ENCODE measurements around the gene CD52. TPM values are rescaled to one million over a fixed set of nuclear protein-coding genes. Genes with fewer than 3 reads are reported as not detected.

The CD52 gene
- total RNA-seq, 4 donors from 2014 or later: 4.8 TPM; not detected in 3

DNA sequence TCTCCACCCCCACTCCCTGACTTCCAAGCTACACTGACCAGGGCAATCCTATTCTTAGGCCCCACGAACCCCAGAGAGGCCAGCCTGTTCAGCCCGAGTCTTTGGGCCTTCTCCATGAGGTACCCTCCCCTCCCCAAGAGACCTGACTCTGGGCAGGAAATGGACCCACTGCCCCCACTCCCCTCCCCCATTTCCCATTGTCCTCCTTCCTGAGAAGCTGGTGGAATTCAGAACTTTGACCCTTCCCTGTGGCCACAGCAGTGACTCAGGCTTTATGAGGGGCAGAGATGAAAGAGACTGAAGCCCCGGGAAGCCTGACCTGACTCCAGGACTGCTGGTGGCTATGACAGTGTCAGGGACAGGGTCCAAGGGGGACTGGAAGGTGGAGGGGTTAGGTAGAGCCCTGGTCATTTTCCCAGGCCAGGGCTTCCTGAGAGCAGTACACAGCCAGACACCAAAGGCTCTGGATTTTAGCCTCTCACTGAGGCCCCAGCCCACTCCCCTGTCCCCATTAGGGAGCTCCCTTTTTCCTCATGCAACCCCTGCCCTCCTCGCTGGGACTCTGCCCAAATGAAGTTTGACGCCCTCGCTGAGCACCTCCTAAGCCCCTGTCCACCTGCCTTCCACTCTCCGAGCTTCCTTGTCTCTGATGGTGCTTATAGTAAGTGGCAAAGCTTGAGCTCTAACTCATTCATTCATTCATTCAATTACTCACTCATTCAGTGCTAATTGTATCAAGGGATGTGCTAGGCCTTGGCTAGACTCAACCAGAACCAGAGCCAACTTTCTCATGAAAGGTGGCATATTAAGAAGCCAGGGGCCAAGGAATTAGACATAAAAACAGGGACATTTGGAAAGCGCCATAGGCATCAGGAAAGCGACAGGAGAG, 33.2 kb downstream of the CD52 start:
- no peak for DNase-seq (ENCODE audit: low spot score in 2 of 2)
- Histone ChIP-seq H3K27me3 (peaks cover 0 to 13% of the 10 kb centered on the region in 2 donors), H3K27ac (no peak overlapping the region), H3K4me3 (no peak overlapping the region), H3K4me1 (no peaks in the 10 kb centered on the region), H3K9me3 (no peaks in the 10 kb centered on the region), H3K36me3 (no peaks in the 10 kb centered on the region)
- TF ChIP-seq POLR2A (IDR thresholded peaks at IDR 0.05): no peak
- TF ChIP-seq, protein P1, sequence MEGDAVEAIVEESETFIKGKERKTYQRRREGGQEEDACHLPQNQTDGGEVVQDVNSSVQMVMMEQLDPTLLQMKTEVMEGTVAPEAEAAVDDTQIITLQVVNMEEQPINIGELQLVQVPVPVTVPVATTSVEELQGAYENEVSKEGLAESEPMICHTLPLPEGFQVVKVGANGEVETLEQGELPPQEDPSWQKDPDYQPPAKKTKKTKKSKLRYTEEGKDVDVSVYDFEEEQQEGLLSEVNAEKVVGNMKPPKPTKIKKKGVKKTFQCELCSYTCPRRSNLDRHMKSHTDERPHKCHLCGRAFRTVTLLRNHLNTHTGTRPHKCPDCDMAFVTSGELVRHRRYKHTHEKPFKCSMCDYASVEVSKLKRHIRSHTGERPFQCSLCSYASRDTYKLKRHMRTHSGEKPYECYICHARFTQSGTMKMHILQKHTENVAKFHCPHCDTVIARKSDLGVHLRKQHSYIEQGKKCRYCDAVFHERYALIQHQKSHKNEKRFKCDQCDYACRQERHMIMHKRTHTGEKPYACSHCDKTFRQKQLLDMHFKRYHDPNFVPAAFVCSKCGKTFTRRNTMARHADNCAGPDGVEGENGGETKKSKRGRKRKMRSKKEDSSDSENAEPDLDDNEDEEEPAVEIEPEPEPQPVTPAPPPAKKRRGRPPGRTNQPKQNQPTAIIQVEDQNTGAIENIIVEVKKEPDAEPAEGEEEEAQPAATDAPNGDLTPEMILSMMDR (IDR thresholded peaks at IDR 0.05): no peak
- no peak for TF ChIP-seq EP300 (IDR thresholded peaks at IDR 0.05)
- WGBS, 2 donors: 64 to 67% methylated on average over 9 of the region's 9 CpGs

DNA sequence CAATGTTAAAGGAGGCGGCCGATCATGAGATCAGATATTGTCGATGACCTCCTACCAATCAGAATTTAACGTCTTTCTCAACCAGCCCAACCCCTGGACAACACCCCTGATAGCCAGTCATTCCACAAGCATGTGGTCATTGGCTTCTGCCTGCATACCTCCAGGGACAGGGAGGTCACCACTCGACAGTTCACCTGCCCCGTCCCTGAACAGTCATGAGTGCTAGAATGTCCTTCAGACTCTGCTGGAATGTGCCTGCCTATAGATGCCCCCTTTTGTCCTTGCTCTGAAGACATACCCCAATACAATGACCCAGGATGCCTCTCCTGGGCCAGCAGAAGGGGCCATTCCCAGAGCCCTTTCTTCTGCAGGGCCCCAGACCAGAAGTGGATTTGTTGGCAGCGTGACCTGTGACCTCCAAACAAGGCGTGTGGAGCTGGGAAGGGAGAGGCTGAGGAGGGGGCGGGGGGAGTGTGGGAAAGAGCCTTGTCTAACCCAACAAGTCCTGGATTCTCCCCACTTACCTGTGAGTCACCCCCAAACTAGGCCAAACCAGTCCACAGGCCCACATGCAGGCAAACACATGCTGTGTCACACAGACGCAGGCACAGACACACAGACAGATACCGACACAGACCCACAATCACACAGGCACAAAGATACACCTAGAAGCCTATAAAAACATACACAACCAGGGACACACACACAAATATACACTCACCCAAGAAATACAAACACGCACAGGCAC, 34.0 kb downstream of the CD52 start:
- Histone ChIP-seq H3K27me3 (peaks cover 0 to 19% of the 10 kb centered on the region in 2 donors), H3K27ac (no peak overlapping the region), H3K36me3 (no peaks in the 10 kb centered on the region), H3K9me3 (no peaks in the 10 kb centered on the region), H3K4me3 (no peak overlapping the region), H3K4me1 (no peaks in the 10 kb centered on the region)
- WGBS, 2 donors: 75 to 77% methylated on average over 12 of the region's 12 CpGs
- no peak for TF ChIP-seq POLR2A (IDR thresholded peaks at IDR 0.05)
- no peak for TF ChIP-seq EP300 (IDR thresholded peaks at IDR 0.05)
- TF ChIP-seq, protein P1 (IDR thresholded peaks at IDR 0.05): no peak
- no peak for DNase-seq (ENCODE audit: low spot score in 2 of 2)

DNA sequence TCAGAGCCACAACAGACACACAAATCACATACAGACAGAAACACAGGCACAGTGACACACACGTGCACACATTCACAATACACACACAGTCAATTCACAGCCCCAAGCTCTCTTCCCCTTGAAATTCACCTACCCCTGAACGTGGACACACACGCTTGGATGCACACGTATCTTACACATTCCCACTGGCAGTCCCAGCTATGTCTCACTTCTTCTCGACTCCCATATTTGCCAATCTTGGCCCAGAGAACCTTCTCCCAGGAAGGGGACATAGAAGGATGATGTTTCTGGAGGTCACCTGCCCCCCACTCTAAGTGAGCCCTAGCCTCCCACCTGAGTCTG, 34.6 kb downstream of the CD52 start:
- Histone ChIP-seq H3K27ac (no peak overlapping the region), H3K4me1 (no peaks in the 10 kb centered on the region), H3K36me3 (no peaks in the 10 kb centered on the region), H3K9me3 (no peaks in the 10 kb centered on the region), H3K27me3 (peaks cover 0 to 24% of the 10 kb centered on the region in 2 donors), H3K4me3 (no peak overlapping the region)
- TF ChIP-seq POLR2A (IDR thresholded peaks at IDR 0.05) (no peak), EP300 (IDR thresholded peaks at IDR 0.05) (no peak)
- TF ChIP-seq, protein P1 (IDR thresholded peaks at IDR 0.05): no peak
- no peak for DNase-seq (ENCODE audit: low spot score in 2 of 2)
- WGBS, 2 donors: 72 to 81% methylated on average over 5 of the region's 5 CpGs

DNA sequence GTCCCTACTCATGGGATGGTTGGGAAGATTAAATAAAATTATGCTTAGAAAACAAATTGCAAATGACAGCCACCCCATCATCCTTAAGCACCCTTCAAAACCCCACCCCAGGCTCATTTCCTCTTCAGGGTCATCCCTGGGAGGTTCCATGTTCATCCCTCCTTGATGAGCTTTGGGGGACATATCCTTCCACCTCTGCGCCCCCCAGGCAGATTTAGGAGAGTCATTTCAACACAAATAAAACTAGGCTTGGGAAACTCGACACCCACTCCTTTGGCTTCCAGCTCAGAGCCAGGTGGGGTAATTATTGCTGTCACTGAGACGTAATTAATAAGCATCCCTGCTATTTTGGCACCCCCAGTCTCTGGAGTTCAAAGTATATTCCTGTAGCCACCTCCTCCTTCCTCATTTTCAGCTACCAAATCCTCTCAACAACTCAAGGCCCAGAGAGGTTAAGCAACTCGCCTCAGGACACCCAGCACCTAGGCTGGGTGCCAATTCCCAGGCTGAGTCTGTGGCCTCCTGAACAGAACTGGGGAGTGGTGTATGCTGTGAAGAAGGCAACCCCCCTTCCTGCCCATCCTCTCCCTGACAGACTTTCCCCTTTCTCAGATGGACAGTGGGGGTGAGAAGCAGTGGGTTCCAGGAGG, 35.6 kb downstream of the CD52 start:
- no peaks in the 10 kb centered on the region for H3K36me3 ChIP-seq
- no peaks in the 10 kb centered on the region for H3K4me1 ChIP-seq
- no peak overlapping the region for H3K4me3 ChIP-seq
- peaks cover 0 to 32% of the 10 kb centered on the region in 2 donors for H3K27me3 ChIP-seq
- no peaks in the 10 kb centered on the region for H3K9me3 ChIP-seq
- TF ChIP-seq EP300 (IDR thresholded peaks at IDR 0.05) (no peak), POLR2A (IDR thresholded peaks at IDR 0.05) (no peak)
- TF ChIP-seq, protein P1 (IDR thresholded peaks at IDR 0.05): no peak
- no peak overlapping the region for H3K27ac ChIP-seq
- WGBS, 2 donors: 76 to 86% methylated on average over 4 of the region's 4 CpGs
- DNase-seq (ENCODE audit: low spot score in 2 of 2): no peak
